ENCODE data around the gene MOB1A.

The MOB1A gene

GRCh38 chr2:74194799-74195198, 16.1 kb upstream of the MOB1A start:
- H2AK5ac ChIP-seq (ENCODE audit: low read length, severe bottlenecking): no peak overlapping the region
- H4K91ac ChIP-seq (ENCODE audit: low read length): no peak overlapping the region
- H3K4me1 ChIP-seq (ENCODE audit: control insufficient read depth, insufficient read depth, low read depth, low read length): peaks cover 2% of the 10 kb centered on the region
- 92% methylated on average over 1 of the region's 1 CpG for WGBS
- no peaks in the 10 kb centered on the region for H3K9me3 ChIP-seq (ENCODE audit: control insufficient read depth, low read length)
- no peak overlapping the region for H3K9ac ChIP-seq (ENCODE audit: low read length)
- no peak overlapping the region for H3K4me3 ChIP-seq (ENCODE audit: insufficient read depth in 1 of 2, low read depth in 1 of 2, low read length in 2 of 2)
- H3K23ac ChIP-seq (ENCODE audit: low read length in 2 of 2): no peak overlapping the region
- no peak overlapping the region for H3K18ac ChIP-seq (ENCODE audit: low read depth in 1 of 2, low read length in 2 of 2)
- H3K14ac ChIP-seq (ENCODE audit: low read length in 2 of 2): no peak overlapping the region
- H2BK5ac ChIP-seq (ENCODE audit: low read depth, low read length, poor library complexity, severe bottlenecking): no peak overlapping the region
- H3K27me3 ChIP-seq (ENCODE audit: control insufficient read depth in 1 of 2, insufficient read depth in 1 of 2, low read length in 2 of 2): peaks cover 6 to 10% of the 10 kb centered on the region in 2 experiments
- H2BK120ac ChIP-seq (ENCODE audit: low read depth, low read length): no peak overlapping the region
- H2BK12ac ChIP-seq (ENCODE audit: low read length in 2 of 2): no peak overlapping the region
- no peak overlapping the region for H2BK15ac ChIP-seq (ENCODE audit: low read depth, poor library complexity, severe bottlenecking)
- no peak overlapping the region for H3K4ac ChIP-seq (ENCODE audit: low read depth in 1 of 2, low read length in 2 of 2)
- no peaks in the 10 kb centered on the region for H3K79me1 ChIP-seq (replicated peaks; ENCODE audit: low read length, poor library complexity, severe bottlenecking)
- no peak for DNase-seq
- H3K36me3 ChIP-seq (ENCODE audit: control insufficient read depth in 1 of 2, insufficient read depth in 2 of 2, low read depth in 1 of 2, low read length in 2 of 2): no peaks in the 10 kb centered on the region
- H2AFZ ChIP-seq (ENCODE audit: low read depth, low read length): no peak overlapping the region
- H3K4me2 ChIP-seq (ENCODE audit: low read length, poor library complexity, severe bottlenecking): no peak overlapping the region
- H4K8ac ChIP-seq (ENCODE audit: low read length): no peak overlapping the region
- H3K27ac ChIP-seq (ENCODE audit: low read length, poor library complexity, severe bottlenecking): no peak overlapping the region

- Histone ChIP-seq H3K18ac (ENCODE audit: low read depth in 1 of 2, low read length in 2 of 2) (no peak overlapping the region), H3K9ac (ENCODE audit: low read length) (no peak overlapping the region), H3K27me3 (ENCODE audit: control insufficient read depth in 1 of 2, insufficient read depth in 1 of 2, low read length in 2 of 2) (peaks cover 6 to 10% of the 10 kb centered on the region in 2 experiments), H3K36me3 (ENCODE audit: control insufficient read depth in 1 of 2, insufficient read depth in 2 of 2, low read depth in 1 of 2, low read length in 2 of 2) (no peaks in the 10 kb centered on the region), H4K91ac (ENCODE audit: low read length) (no peak overlapping the region), H3K4me3 (ENCODE audit: insufficient read depth in 1 of 2, low read depth in 1 of 2, low read length in 2 of 2) (no peak overlapping the region), H2BK15ac (ENCODE audit: low read depth, poor library complexity, severe bottlenecking) (no peak overlapping the region), H2BK120ac (ENCODE audit: low read depth, low read length) (no peak overlapping the region), H3K4me1 (ENCODE audit: control insufficient read depth, insufficient read depth, low read depth, low read length) (peaks cover 6% of the 10 kb centered on the region), H2BK12ac (ENCODE audit: low read length in 2 of 2) (no peak overlapping the region), H3K27ac (ENCODE audit: low read length, poor library complexity, severe bottlenecking) (no peak overlapping the region), H4K8ac (ENCODE audit: low read length) (no peak overlapping the region), H3K4me2 (ENCODE audit: low read length, poor library complexity, severe bottlenecking) (no peak overlapping the region), H3K14ac (ENCODE audit: low read length in 2 of 2) (no peak overlapping the region), H3K23ac (ENCODE audit: low read length in 2 of 2) (no peak overlapping the region), H2AFZ (ENCODE audit: low read depth, low read length) (no peak overlapping the region), H3K9me3 (ENCODE audit: control insufficient read depth, low read length) (no peaks in the 10 kb centered on the region), H3K79me1 (replicated peaks; ENCODE audit: low read length, poor library complexity, severe bottlenecking) (no peaks in the 10 kb centered on the region), H3K4ac (ENCODE audit: low read depth in 1 of 2, low read length in 2 of 2) (no peak overlapping the region), H2AK5ac (ENCODE audit: low read length, severe bottlenecking) (no peak overlapping the region), H2BK5ac (ENCODE audit: low read depth, low read length, poor library complexity, severe bottlenecking) (no peak overlapping the region)
- DNase-seq: no peak
- 49% methylated on average over 6 of the region's 6 CpGs for WGBS
These were observed 13.1 kb upstream of the MOB1A start for GRCh38 chr2:74191596-74192380.

GRCh38 chr2:74188696-74189095, 10.0 kb upstream of the MOB1A start:
- no peak overlapping the region for H3K4ac ChIP-seq (ENCODE audit: low read depth in 1 of 2, low read length in 2 of 2)
- no peak overlapping the region for H2BK15ac ChIP-seq (ENCODE audit: low read depth, poor library complexity, severe bottlenecking)
- H4K91ac ChIP-seq (ENCODE audit: low read length): no peak overlapping the region
- no peaks in the 10 kb centered on the region for H3K9me3 ChIP-seq (ENCODE audit: control insufficient read depth, low read length)
- no peak overlapping the region for H3K18ac ChIP-seq (ENCODE audit: low read depth in 1 of 2, low read length in 2 of 2)
- H3K36me3 ChIP-seq (ENCODE audit: control insufficient read depth in 1 of 2, insufficient read depth in 2 of 2, low read depth in 1 of 2, low read length in 2 of 2): no peaks in the 10 kb centered on the region
- H3K4me2 ChIP-seq (ENCODE audit: low read length, poor library complexity, severe bottlenecking): no peak overlapping the region
- no peak overlapping the region for H3K4me3 ChIP-seq (ENCODE audit: insufficient read depth in 1 of 2, low read depth in 1 of 2, low read length in 2 of 2)
- no peak overlapping the region for H2AFZ ChIP-seq (ENCODE audit: low read depth, low read length)
- no peak overlapping the region for H3K27ac ChIP-seq (ENCODE audit: low read length, poor library complexity, severe bottlenecking)
- no peak overlapping the region for H2BK5ac ChIP-seq (ENCODE audit: low read depth, low read length, poor library complexity, severe bottlenecking)
- H4K8ac ChIP-seq (ENCODE audit: low read length): no peak overlapping the region
- no peak overlapping the region for H2BK12ac ChIP-seq (ENCODE audit: low read length in 2 of 2)
- H3K9ac ChIP-seq (ENCODE audit: low read length): no peak overlapping the region
- peaks cover 6% of the 10 kb centered on the region for H3K4me1 ChIP-seq (ENCODE audit: control insufficient read depth, insufficient read depth, low read depth, low read length)
- H2AK5ac ChIP-seq (ENCODE audit: low read length, severe bottlenecking): no peak overlapping the region
- H3K14ac ChIP-seq (ENCODE audit: low read length in 2 of 2): no peak overlapping the region
- H3K23ac ChIP-seq (ENCODE audit: low read length in 2 of 2): no peak overlapping the region
- no peak for DNase-seq
- 100% methylated on average over 2 of the region's 3 CpGs for WGBS
- no peak overlapping the region for H2BK120ac ChIP-seq (ENCODE audit: low read depth, low read length)
- no peaks in the 10 kb centered on the region for H3K79me1 ChIP-seq (replicated peaks; ENCODE audit: low read length, poor library complexity, severe bottlenecking)
- peaks cover 6 to 10% of the 10 kb centered on the region in 2 experiments for H3K27me3 ChIP-seq (ENCODE audit: control insufficient read depth in 1 of 2, insufficient read depth in 1 of 2, low read length in 2 of 2)

GRCh38 chr2:74188018-74188601, 9.4 kb upstream of the MOB1A start:
- no peak overlapping the region for H2BK120ac ChIP-seq (ENCODE audit: low read depth, low read length)

More at GRCh38 chr2:74188018-74188601, 9.4 kb upstream of the MOB1A start:
- Histone ChIP-seq H4K91ac (ENCODE audit: low read length) (peak overlapping the region; percentile 80), H2AFZ (ENCODE audit: low read depth, low read length) (peak overlapping the region; percentile 66), H3K4me1 (ENCODE audit: control insufficient read depth, insufficient read depth, low read depth, low read length) (peaks cover 6% of the 10 kb centered on the region), H3K4me2 (ENCODE audit: low read length, poor library complexity, severe bottlenecking) (no peak overlapping the region), H3K4ac (ENCODE audit: low read depth in 1 of 2, low read length in 2 of 2) (peak overlapping the region in 1 of 2 experiments; percentile 24), H3K4me3 (ENCODE audit: insufficient read depth in 1 of 2, low read depth in 1 of 2, low read length in 2 of 2) (no peak overlapping the region), H3K27ac (ENCODE audit: low read length, poor library complexity, severe bottlenecking) (no peak overlapping the region), H3K79me1 (replicated peaks; ENCODE audit: low read length, poor library complexity, severe bottlenecking) (no peaks in the 10 kb centered on the region), H2BK12ac (ENCODE audit: low read length in 2 of 2) (no peak overlapping the region), H2BK15ac (ENCODE audit: low read depth, poor library complexity, severe bottlenecking) (no peak overlapping the region), H3K9ac (ENCODE audit: low read length) (no peak overlapping the region), H4K8ac (ENCODE audit: low read length) (peak overlapping the region; percentile 57), H3K14ac (ENCODE audit: low read length in 2 of 2) (peak overlapping the region in 1 of 2 experiments; percentile 44), H3K9me3 (ENCODE audit: control insufficient read depth, low read length) (no peaks in the 10 kb centered on the region), H2AK5ac (ENCODE audit: low read length, severe bottlenecking) (no peak overlapping the region), H2BK5ac (ENCODE audit: low read depth, low read length, poor library complexity, severe bottlenecking) (no peak overlapping the region), H3K23ac (ENCODE audit: low read length in 2 of 2) (no peak overlapping the region), H3K36me3 (ENCODE audit: control insufficient read depth in 1 of 2, insufficient read depth in 2 of 2, low read depth in 1 of 2, low read length in 2 of 2) (no peaks in the 10 kb centered on the region), H3K27me3 (ENCODE audit: control insufficient read depth in 1 of 2, insufficient read depth in 1 of 2, low read length in 2 of 2) (peaks cover 6 to 10% of the 10 kb centered on the region in 2 experiments), H3K18ac (ENCODE audit: low read depth in 1 of 2, low read length in 2 of 2) (peak overlapping the region in 1 of 2 experiments; percentile 6)
- DNase-seq: peak; percentile 41
- 68% methylated on average over 6 of the region's 6 CpGs for WGBS

All from mesenchymal stem cell (in vitro differentiated cells and primary cell).